HepG2 (cell line): ENCODE data around the gene ZNF513. TPM values are rescaled to one million over a fixed set of nuclear protein-coding genes. Genes with fewer than 3 reads are reported as not detected.

ENCODE experiments used
- DR1 ChIP-seq: sonication (generic); formaldehyde crosslinking; IDR thresholded peaks from 2 replicates; pipeline ENCODE4 v1.8.0; 2021; ENCODE audit warnings: mild to moderate bottlenecking, missing genetic modification reagents, inconsistent platforms
- GPN1 ChIP-seq: sonication (generic); formaldehyde crosslinking; IDR thresholded peaks from 2 replicates; pipeline ENCODE4 v1.5.1; 2020; ENCODE audit warnings: missing genetic modification reagents, borderline replicate concordance
- HOXA9 ChIP-seq: sonication (generic); formaldehyde crosslinking; IDR thresholded peaks from 2 replicates; pipeline ENCODE4 v1.8.1; 2022; ENCODE audit warnings: missing genetic modification reagents, mild to moderate bottlenecking, moderate library complexity, borderline replicate concordance
- KDM5A ChIP-seq: fragments of 200-600 bp; sonication (generic); IDR thresholded peaks from 2 replicates; pipeline ENCODE4 v1.7.0; 2018; ENCODE audit warnings: antibody characterized with exemption, mild to moderate bottlenecking, low read length, borderline replicate concordance
- KDM6A ChIP-seq: IDR thresholded peaks from 2 replicates; pipeline ENCODE4 v1.6.1; 2016; ENCODE audit warnings: low read depth
- NCOR1 ChIP-seq: fragments of 200-600 bp; sonication (generic); IDR thresholded peaks from 2 replicates; pipeline ENCODE4 v1.7.0; 2017; ENCODE audit warnings: antibody characterized with exemption, low read length, borderline replicate concordance
- PPARG ChIP-seq: conservative IDR thresholded peaks from 2 replicates; pipeline ENCODE4 v1.6.1; 2016; ENCODE audit warnings: missing biosample characterization, missing genetic modification reagents
- RAD21 ChIP-seq: fragments of 450-650 bp; formaldehyde crosslinking; IDR thresholded peaks from 2 replicates; pipeline ENCODE4 v1.5.0; 2020; ENCODE audit warnings: mild to moderate bottlenecking
- SETDB1 ChIP-seq: sonication (generic); formaldehyde crosslinking; IDR thresholded peaks from 2 replicates; pipeline ENCODE4 v1.5.1; 2020; ENCODE audit warnings: missing genetic modification reagents, mild to moderate bottlenecking, borderline replicate concordance
- SPEN ChIP-seq: sonication (generic); formaldehyde crosslinking; IDR thresholded peaks from 2 replicates; pipeline ENCODE4 v1.5.1; 2020; ENCODE audit warnings: low read depth, mild to moderate bottlenecking, missing genetic modification reagents
- ZC3H13 ChIP-seq: sonication (generic); formaldehyde crosslinking; IDR thresholded peaks from 2 replicates; pipeline ENCODE4 v1.8.1; 2023; ENCODE audit warnings: mild to moderate bottlenecking, missing genetic modification reagents, moderate library complexity
- ZMYM3 ChIP-seq: sonication (generic); formaldehyde crosslinking; IDR thresholded peaks from 2 replicates; pipeline ENCODE4 v1.5.1; 2020; ENCODE audit warnings: mild to moderate bottlenecking, missing genetic modification reagents
- ZNF326 ChIP-seq: sonication (generic); formaldehyde crosslinking; IDR thresholded peaks from 2 replicates; pipeline ENCODE4 v1.4.0; 2020; ENCODE audit warnings: missing genetic modification reagents, borderline replicate concordance
- ZNF563 ChIP-seq: sonication (generic); formaldehyde crosslinking; IDR thresholded peaks from 2 replicates; pipeline ENCODE4 v1.8.0; 2022; ENCODE audit warnings: mild to moderate bottlenecking, moderate library complexity, missing genetic modification reagents
- ZNF616 ChIP-seq: sonication (generic); formaldehyde crosslinking; IDR thresholded peaks from 2 replicates; pipeline ENCODE4 v1.5.0; 2020; ENCODE audit warnings: low read depth, mild to moderate bottlenecking, missing genetic modification reagents
- ZNF792 ChIP-seq: IDR thresholded peaks from 2 replicates; pipeline ENCODE4 v1.6.1; 2016
- polyA plus RNA-seq, 8 experiments: library from polyadenylated mRNA; depleted of rRNA in 3 of 8; stranded (reverse) in 7 of 8; unstranded in 1 of 8; fragments of >200 nt; fragmentation: Illumina TruSeq in 4 of 8; extraction: Trizol in 4 of 8; gene quantifications; 2 replicates each; pipeline versions ENCODE4 v1.2.1 to v1.2.3, GENCODE V29; 2011 to 2016; ENCODE audit warnings: low read depth in 4 of 8, missing spikeins in 1 of 8, mixed read lengths in 1 of 8; ENCODE audit not compliant: insufficient read depth in 1 of 8
- total RNA-seq, 5 experiments: library from RNA; depleted of rRNA; stranded (reverse); fragments of >200 nt; fragmentation: Illumina TruSeq; extraction: Trizol; gene quantifications; 2 replicates each; pipeline ENCODE4 v1.2.3, GENCODE V29; 2016; ENCODE audit warnings: low read depth in 1 of 5
- TF ChIP-seq, protein P1 (sequence below): sonication (generic); formaldehyde crosslinking; IDR thresholded peaks from 2 replicates; pipeline ENCODE4 v1.8.1; 2023; ENCODE audit warnings: mild to moderate bottlenecking, missing genetic modification reagents
- TF ChIP-seq, protein P2 (sequence below): sonication (generic); formaldehyde crosslinking; conservative IDR thresholded peaks from 2 replicates; pipeline ENCODE4 v1.4.0; 2020; ENCODE audit warnings: missing genetic modification reagents
- TF ChIP-seq, protein P3 (sequence below): IDR thresholded peaks from 2 replicates; pipeline ENCODE4 v1.6.1; 2016; ENCODE audit warnings: low read depth
- TF ChIP-seq, protein P4 (sequence below): sonication (generic); formaldehyde crosslinking; IDR thresholded peaks from 2 replicates; pipeline ENCODE4 v1.4.0; 2020; ENCODE audit warnings: missing genetic modification reagents, low read depth, mild to moderate bottlenecking, borderline replicate concordance

The ZNF513 gene
- total and polyA plus RNA-seq, 2 of the 13 experiments (the other 11 are each of a cell fraction or from before 2014, with no cell fraction given), result 4.9 to 6.3 TPM

DNA sequence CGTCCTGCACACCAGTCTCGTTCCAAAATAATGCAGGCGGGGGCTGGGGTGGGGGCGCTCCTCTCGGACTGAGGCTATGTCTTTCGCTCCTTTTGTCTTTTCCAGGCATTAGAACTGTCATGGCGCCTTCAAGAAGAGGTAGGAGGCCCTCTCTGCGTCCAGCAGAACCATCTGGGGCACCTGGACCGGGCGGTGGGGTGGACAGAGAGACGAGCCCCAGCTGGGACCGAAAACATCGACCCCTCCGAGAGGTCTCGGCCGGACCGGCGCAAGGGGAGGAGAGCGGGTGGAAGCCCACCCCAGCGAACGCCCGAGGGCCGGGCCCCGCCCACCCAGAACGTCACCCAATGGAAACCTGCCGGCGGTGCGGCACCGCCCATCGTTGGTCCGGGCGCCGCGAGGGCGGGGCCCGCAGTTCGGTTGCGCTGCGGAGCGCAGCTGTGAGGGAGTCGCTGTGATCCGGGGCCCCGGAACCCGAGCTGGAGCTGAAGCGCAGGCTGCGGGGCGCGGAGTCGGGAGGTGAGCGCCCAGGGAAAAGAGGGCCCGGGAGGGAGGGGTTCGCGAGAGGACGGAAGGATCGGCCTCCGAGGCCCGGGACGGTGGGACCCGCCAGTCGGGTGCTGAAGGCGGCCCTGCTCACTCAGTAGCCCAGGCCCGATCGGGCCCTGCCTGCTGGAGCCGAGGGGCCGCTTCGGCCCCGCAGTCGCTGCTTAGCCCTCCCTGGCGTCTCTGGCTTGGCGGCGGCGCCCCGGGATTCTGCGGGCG lies 47.9 kb upstream of the ZNF513 start, which contains the start of gene NRBP1 (continued):
- TF ChIP-seq ZNF792, result peak; percentile 9; the same call in 1 of the 2 replicates
- TF ChIP-seq, protein P1, sequence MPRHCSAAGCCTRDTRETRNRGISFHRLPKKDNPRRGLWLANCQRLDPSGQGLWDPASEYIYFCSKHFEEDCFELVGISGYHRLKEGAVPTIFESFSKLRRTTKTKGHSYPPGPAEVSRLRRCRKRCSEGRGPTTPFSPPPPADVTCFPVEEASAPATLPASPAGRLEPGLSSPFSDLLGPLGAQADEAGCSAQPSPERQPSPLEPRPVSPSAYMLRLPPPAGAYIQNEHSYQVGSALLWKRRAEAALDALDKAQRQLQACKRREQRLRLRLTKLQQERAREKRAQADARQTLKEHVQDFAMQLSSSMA (CRISPR knock-in tag), result peak; percentile 87; the same call in 1 of the 2 replicates
- peak; percentile 48; the same call in 1 of the 2 replicates for TF ChIP-seq PPARG (CRISPR knock-in tag)
- no peak for TF ChIP-seq GPN1
- 0 out of 2 replicates have a peak, but pooled peaks have one; percentile 63 for TF ChIP-seq ZNF563 (CRISPR knock-in tag)
- TF ChIP-seq RAD21 (CRISPR knock-in tag), result peak; percentile 64; the same call in 1 of the 2 replicates
- TF ChIP-seq KDM5A, result peak; percentile 78
- no peak; the same call in 1 of the 2 replicates for TF ChIP-seq SPEN (CRISPR knock-in tag)
- peak; percentile 40; the same call in 1 of the 2 replicates for TF ChIP-seq NCOR1
- TF ChIP-seq ZNF326, result no peak
- no peak for TF ChIP-seq ZNF616
- no peak for TF ChIP-seq KDM6A (CRISPR knock-in tag)
- TF ChIP-seq SETDB1 (CRISPR knock-in tag), result peak; percentile 81; the same call in 1 of the 2 replicates
- TF ChIP-seq ZMYM3 (CRISPR knock-in tag), result peak; percentile 56; the same call in 1 of the 2 replicates
- TF ChIP-seq, protein P2, sequence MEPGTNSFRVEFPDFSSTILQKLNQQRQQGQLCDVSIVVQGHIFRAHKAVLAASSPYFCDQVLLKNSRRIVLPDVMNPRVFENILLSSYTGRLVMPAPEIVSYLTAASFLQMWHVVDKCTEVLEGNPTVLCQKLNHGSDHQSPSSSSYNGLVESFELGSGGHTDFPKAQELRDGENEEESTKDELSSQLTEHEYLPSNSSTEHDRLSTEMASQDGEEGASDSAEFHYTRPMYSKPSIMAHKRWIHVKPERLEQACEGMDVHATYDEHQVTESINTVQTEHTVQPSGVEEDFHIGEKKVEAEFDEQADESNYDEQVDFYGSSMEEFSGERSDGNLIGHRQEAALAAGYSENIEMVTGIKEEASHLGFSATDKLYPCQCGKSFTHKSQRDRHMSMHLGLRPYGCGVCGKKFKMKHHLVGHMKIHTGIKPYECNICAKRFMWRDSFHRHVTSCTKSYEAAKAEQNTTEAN, result peak; percentile 62
- TF ChIP-seq DR1 (CRISPR knock-in tag), result peak; percentile 79
- no peak for TF ChIP-seq HOXA9 (CRISPR knock-in tag)
- TF ChIP-seq, protein P3, sequence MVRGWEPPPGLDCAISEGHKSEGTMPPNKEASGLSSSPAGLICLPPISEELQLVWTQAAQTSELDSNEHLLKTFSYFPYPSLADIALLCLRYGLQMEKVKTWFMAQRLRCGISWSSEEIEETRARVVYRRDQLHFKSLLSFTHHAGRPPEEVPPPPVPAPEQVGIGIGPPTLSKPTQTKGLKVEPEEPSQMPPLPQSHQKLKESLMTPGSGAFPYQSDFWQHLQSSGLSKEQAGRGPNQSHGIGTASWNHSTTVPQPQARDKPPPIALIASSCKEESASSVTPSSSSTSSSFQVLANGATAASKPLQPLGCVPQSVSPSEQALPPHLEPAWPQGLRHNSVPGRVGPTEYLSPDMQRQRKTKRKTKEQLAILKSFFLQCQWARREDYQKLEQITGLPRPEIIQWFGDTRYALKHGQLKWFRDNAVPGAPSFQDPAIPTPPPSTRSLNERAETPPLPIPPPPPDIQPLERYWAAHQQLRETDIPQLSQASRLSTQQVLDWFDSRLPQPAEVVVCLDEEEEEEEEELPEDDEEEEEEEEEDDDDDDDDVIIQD (CRISPR knock-in tag), result peak; percentile 45
- TF ChIP-seq ZC3H13 (CRISPR knock-in tag), result peak; percentile 88
- TF ChIP-seq, protein P4, sequence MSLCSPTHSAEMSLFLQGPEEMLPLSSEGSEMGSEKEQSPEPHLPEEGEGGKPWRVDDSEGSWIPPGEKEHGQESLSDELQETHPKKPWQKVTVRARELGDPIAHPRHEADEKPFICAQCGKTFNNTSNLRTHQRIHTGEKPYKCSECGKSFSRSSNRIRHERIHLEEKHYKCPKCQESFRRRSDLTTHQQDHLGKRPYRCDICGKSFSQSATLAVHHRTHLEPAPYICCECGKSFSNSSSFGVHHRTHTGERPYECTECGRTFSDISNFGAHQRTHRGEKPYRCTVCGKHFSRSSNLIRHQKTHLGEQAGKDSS (CRISPR knock-in tag), result peak; percentile 31; the same call in 1 of the 2 replicates
